ENCODE results near the gene NSD1. TPM values are rescaled to one million over a fixed set of nuclear protein-coding genes. Genes with fewer than 3 reads are reported as not detected.
A peak's percentile ranks its signal among the peaks of the same experiment; 100 is the strongest.

The NSD1 gene
- total and polyA plus RNA-seq, 9 of the 15 experiments (the other 6 are each of a cell fraction or from before 2014, with no cell fraction given), result 3.8 to 51.0 (median 24.7) TPM

GRCh38 chr5:177131352-177132135 lies 2.0 kb upstream of the NSD1 start (continued):
- TF ChIP-seq DDX20 (tag; IDR thresholded peaks at IDR 0.05; ENCODE audit: low read depth), result no peak
- no peak for TF ChIP-seq NR1H2 (CRISPR knock-in tag; IDR thresholded peaks at IDR 0.05)
- no peak for TF ChIP-seq ZKSCAN3 (CRISPR knock-in tag; IDR thresholded peaks at IDR 0.05)
- TF ChIP-seq MAFG (tag; conservative IDR thresholded peaks at IDR 0.05), result no peak
- TF ChIP-seq KLF10 (CRISPR knock-in tag; IDR thresholded peaks at IDR 0.05), result no peak
- peak; percentile 27 for TF ChIP-seq FIP1L1 (IDR thresholded peaks at IDR 0.05; ENCODE audit: low read depth, low read length, poor library complexity, severe bottlenecking)
- no peak for TF ChIP-seq CBX8 (IDR thresholded peaks at IDR 0.05; ENCODE audit: borderline replicate concordance, extremely low read depth, low read depth, low read length, poor library complexity, severe bottlenecking)
- TF ChIP-seq, protein P1, sequence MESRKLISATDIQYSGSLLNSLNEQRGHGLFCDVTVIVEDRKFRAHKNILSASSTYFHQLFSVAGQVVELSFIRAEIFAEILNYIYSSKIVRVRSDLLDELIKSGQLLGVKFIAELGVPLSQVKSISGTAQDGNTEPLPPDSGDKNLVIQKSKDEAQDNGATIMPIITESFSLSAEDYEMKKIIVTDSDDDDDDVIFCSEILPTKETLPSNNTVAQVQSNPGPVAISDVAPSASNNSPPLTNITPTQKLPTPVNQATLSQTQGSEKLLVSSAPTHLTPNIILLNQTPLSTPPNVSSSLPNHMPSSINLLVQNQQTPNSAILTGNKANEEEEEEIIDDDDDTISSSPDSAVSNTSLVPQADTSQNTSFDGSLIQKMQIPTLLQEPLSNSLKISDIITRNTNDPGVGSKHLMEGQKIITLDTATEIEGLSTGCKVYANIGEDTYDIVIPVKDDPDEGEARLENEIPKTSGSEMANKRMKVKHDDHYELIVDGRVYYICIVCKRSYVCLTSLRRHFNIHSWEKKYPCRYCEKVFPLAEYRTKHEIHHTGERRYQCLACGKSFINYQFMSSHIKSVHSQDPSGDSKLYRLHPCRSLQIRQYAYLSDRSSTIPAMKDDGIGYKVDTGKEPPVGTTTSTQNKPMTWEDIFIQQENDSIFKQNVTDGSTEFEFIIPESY (CRISPR knock-in tag; IDR thresholded peaks at IDR 0.05), result peak; percentile 94
- TF ChIP-seq, protein P2, sequence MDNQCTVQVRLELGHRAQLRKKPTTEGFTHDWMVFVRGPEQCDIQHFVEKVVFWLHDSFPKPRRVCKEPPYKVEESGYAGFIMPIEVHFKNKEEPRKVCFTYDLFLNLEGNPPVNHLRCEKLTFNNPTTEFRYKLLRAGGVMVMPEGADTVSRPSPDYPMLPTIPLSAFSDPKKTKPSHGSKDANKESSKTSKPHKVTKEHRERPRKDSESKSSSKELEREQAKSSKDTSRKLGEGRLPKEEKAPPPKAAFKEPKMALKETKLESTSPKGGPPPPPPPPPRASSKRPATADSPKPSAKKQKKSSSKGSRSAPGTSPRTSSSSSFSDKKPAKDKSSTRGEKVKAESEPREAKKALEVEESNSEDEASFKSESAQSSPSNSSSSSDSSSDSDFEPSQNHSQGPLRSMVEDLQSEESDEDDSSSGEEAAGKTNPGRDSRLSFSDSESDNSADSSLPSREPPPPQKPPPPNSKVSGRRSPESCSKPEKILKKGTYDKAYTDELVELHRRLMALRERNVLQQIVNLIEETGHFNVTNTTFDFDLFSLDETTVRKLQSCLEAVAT (IDR thresholded peaks at IDR 0.05), result no peak
- TF ChIP-seq ZNF592 (IDR thresholded peaks at IDR 0.05), result no peak

Measured in K562 (cell line).